Midbrain (tissue), 1 donor: ENCODE results near the gene KRT20.

ENCODE experiments used
- DNase-seq: peaks from one replicate; lab custom pipeline; 2025; lab: John Stamatoyannopoulos, UW

KRT20 gene

GRCh38 chr17:40852364-40852763, 32.7 kb downstream of the KRT20 start:
- no peak for DNase-seq

GRCh38 chr17:40850293-40850972, 34.6 kb downstream of the KRT20 start:
- no peak for DNase-seq

- DNase-seq, result no peak
These were observed 35.3 kb downstream of the KRT20 start for GRCh38 chr17:40849723-40850122.

- DNase-seq, result no peak
These were observed 36.3 kb downstream of the KRT20 start for GRCh38 chr17:40848583-40849235.

DNA sequence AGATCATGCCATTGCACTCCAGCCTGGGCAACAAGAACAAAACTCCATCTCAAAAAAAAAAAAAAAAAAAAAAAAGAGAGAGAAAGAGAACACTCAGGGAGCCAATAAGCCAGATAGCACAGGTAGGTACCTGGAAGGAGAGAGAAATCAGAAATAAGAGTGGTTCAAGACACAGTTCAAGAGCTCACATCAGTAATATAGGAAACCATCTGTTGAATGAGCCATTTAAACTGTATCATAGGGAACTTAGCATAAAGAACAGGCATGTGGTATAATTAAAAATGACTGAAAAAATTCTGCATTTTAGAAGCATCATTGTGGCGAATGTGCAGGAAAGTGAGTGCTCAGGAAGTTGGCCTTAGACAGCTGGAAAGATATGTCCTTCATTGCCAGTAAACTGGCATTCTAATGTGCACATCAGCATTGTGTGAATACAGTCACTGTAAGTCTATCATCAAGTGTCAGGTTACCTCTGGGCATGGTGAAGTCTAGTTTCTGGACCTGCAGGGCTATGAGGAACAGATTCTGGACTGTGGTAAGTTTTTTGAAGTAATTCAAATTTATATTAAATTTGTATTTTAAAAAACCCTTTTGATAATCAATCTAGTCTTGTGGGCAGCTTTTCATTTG, 38.4 kb downstream of the KRT20 start:
- no peak for DNase-seq

DNA sequence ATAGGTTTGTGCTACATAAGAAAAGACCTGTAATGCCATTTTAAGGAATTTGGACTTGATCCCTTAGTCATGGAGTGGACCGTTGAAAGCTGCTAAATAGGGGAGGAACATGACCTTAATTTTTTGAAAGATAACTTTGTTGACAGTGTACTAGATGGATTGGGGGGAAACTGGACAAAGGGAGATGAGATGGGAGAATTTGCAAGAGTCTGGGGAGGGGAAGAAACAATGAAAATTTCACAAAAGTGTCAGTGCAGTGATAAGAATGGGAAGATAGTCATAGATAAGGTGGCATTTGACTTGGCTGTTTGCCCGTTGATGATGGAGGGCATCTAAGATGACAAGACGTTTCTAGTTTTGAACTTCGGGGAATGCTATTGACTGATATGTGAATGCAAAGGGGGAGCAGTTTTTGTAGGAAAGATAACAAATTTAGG, 40.4 kb downstream of the KRT20 start:
- DNase-seq, result no peak

DNA sequence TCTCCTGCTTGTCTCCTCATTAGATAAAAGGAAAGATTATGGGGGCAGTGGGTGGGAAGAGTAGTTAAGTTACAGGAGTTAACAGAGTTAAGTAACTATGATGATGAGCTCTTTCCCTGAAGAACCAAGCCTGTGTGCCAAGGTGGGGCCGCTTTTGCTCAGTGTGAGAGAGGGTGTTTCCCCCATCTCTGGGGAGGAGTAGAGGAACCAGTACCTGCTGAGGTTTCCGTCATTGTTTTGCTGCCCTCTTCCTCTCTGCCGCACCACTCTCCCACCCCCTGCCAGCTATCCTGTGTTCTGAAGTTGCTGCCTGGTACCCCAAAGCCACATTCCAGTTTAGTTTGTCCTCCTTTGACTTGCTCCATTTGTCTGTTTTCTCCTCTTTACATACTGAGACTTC, 41.8 kb downstream of the KRT20 start:
- DNase-seq, result no peak

DNA sequence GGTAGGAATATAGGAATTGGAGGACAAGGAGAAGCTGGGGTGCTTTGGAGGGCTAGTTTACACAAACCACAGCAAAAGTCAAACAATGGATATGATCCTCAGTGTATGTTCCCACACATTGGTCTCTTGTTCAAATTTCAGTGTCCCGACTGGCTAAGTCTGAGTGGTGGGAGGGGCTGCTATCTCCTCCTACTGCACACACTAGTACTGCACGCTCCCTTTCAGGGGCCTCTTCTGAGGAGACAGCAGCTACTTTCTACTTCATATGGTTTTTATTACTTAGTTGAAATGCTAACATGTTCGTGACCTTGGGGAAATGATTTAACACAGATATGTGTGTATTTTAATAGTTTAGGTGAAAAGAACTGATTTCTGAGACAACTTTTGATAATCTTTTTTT, 43.8 kb downstream of the KRT20 start:
- no peak for DNase-seq

DNA sequence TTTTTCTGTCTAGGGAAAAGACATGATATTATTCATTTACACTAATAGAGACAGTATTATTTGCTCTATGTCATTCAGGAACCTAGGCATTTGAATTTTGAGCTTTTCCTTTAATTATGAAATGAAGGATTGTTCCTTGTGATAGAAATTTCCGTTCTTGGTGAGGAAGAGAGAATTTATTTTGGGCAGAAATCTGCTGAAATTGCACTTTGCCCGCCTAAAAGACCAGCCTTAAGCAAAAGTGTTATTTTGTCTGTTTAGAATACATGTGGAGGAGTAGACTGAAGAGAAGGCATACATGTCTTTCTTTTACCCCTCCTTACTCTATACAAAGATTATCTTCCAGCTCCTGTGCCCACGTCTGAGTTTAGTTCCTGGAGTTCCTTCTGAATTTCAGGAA, 45.8 kb downstream of the KRT20 start:
- DNase-seq, result no peak

- DNase-seq, result no peak
These were observed 49.0 kb downstream of the KRT20 start for GRCh38 chr17:40836020-40836419.

GRCh38 chr17:40833882-40834281, 51.2 kb downstream of the KRT20 start:
- no peak for DNase-seq

- DNase-seq, result no peak
These were observed 52.2 kb downstream of the KRT20 start for GRCh38 chr17:40832840-40833239.

DNA sequence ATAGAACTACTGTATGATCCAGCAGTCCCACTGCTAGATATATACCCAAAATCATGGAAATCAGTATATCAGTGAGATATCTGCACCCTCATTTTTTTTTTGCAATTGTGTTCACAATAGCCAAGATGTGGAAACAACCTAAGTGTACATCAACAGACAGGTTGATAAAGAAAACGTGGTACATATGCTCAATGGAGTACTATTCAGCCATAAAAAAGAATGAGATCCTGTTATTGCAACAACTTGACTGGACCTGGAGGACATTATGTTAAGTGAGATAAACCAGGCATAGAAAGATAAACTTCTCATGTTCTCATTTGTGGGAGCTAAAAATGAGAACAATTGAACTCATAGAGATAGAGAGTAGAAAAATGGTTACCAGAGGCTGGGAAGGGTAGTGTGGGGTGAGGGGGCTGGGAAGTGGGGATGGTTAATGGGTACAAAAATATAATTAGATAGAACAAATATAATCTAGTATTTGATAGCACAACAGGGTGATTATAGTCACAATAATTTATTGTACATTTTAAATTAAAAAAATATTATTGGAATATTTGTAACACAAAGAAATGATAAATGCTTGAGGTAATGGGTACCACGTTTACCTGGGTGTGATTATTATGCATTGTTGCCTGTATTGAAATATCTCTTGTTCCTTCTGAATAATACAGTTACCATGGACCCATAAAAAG, 54.8 kb downstream of the KRT20 start:
- DNase-seq, result no peak

- DNase-seq, result no peak
These were observed 56.5 kb downstream of the KRT20 start for GRCh38 chr17:40828454-40829044.

DNA sequence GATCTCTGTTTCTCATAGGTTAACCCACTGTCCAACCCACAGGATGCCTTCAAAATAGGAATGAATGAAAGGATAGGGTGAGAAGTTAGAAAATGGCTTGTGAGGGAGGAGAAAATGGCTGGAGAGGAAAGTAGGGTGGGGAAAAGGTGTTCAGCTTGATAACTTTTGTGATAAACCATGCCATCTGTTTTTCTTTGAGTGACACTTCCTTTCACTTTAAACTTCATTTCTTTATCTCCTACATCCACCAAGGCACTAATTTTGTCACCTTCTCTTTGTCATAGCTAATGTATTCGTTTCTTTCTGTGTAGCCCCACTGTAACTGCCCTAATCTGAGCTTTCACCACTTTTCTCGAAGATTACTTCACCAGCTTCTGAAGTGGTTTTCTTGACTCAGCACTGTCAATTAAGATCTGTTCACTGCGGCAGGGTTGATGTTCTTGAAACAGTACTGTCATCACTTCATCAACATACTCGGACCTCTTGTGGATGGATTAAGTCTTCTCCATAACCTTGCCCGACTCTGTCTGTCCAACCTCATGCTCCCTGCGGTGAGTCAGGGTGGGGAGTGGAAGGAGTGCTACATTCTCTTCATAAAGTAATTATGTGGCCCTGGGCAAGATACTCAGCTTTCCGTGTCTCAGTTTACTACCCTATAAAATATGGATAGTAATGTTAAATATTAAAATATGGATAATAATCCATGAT, 57.1 kb downstream of the KRT20 start:
- no peak for DNase-seq
